Bone marrow (tissue), 2 donors: Measurements from ENCODE around the gene NCS1.

Experiments used
- DNase-seq, 2 donors: peaks; one replicate each; lab custom pipeline; 2025; lab: John Stamatoyannopoulos, UW

Gene NCS1

GRCh38 chr9:130176760-130177159 lies 4.6 kb downstream of the NCS1 start:
- no peak for DNase-seq

- DNase-seq: no peak
Observed at GRCh38 chr9:130177898-130178805, 5.9 kb downstream of the NCS1 start.

- no peak for DNase-seq
Observed at GRCh38 chr9:130179331-130179907, 7.2 kb downstream of the NCS1 start.

- no peak for DNase-seq
Observed at GRCh38 chr9:130180516-130180915, 8.3 kb downstream of the NCS1 start.

- DNase-seq: no peak
Observed at GRCh38 chr9:130181678-130182380, 9.6 kb downstream of the NCS1 start.

- DNase-seq: no peak
Observed at GRCh38 chr9:130182381-130182909, 10.2 kb downstream of the NCS1 start.

GRCh38 chr9:130183133-130183762 lies 11.0 kb downstream of the NCS1 start:
- DNase-seq: no peak

GRCh38 chr9:130185017-130185416 lies 12.8 kb downstream of the NCS1 start:
- no peak for DNase-seq

- no peak for DNase-seq
Observed at GRCh38 chr9:130185490-130186031, 13.4 kb downstream of the NCS1 start.

GRCh38 chr9:130186051-130186450 lies 13.8 kb downstream of the NCS1 start:
- DNase-seq: no peak

GRCh38 chr9:130186839-130187522 lies 14.8 kb downstream of the NCS1 start:
- DNase-seq: no peak

GRCh38 chr9:130187523-130187846 lies 15.3 kb downstream of the NCS1 start:
- DNase-seq: no peak

- DNase-seq: no peak
Observed at GRCh38 chr9:130188860-130189481, 16.8 kb downstream of the NCS1 start.

GRCh38 chr9:130189840-130190239 lies 17.6 kb downstream of the NCS1 start:
- no peak for DNase-seq

GRCh38 chr9:130191068-130191748 lies 19.0 kb downstream of the NCS1 start:
- no peak for DNase-seq

GRCh38 chr9:130191749-130192120 lies 19.5 kb downstream of the NCS1 start:
- DNase-seq: no peak

GRCh38 chr9:130192382-130192999 lies 20.3 kb downstream of the NCS1 start:
- DNase-seq: no peak

GRCh38 chr9:130193103-130193502 lies 20.9 kb downstream of the NCS1 start:
- DNase-seq: no peak

- DNase-seq: no peak
Observed at GRCh38 chr9:130193531-130194377, 21.6 kb downstream of the NCS1 start.
